SK-N-MC (cell line): ENCODE results near the gene FZD1.
"Not testable (repeated sequence)": the region's sequence is repeated elsewhere in the genome, so short reads cannot be mapped to it uniquely, and the experiment has no call there.

Source experiments
- DNase-seq: peaks from one replicate; pipeline ENCODE4 v3.0.0-alpha.2; 2011; ENCODE audit warnings: low read depth, low spot score
- H3K27ac ChIP-seq: fragments of 200-600 bp; sonication (generic); 2 replicates; pipeline ENCODE4 v1.5.1; 2016; ENCODE audit warnings: mixed run types
- H3K36me3 ChIP-seq: fragments of 200-600 bp; sonication (generic); 2 replicates; pipeline ENCODE4 v1.6.1; 2017; ENCODE audit warnings: antibody characterized with exemption, low read length, mixed read lengths; ENCODE audit not compliant: insufficient read depth
- H3K4me3 ChIP-seq: fragments of 200-600 bp; sonication (generic); 2 replicates; pipeline ENCODE4 v1.5.1; 2016
- H3K9ac ChIP-seq: fragments of 200-600 bp; sonication (generic); 2 replicates; pipeline ENCODE4 v1.8.0; 2017; ENCODE audit warnings: mixed run types, mixed read lengths; ENCODE audit not compliant: insufficient read length
- H3K9me3 ChIP-seq: fragments of 200-600 bp; sonication (generic); 2 replicates; pipeline ENCODE4 v1.6.1; 2017; ENCODE audit warnings: low read depth, mild to moderate bottlenecking, antibody characterized with exemption, low read length, moderate library complexity, mixed read lengths
- EZH2 ChIP-seq: fragments of 200-600 bp; sonication (generic); IDR thresholded peaks from one replicate; pipeline ENCODE4 v1.6.1; 2017; ENCODE audit warnings: antibody characterized with exemption
- FOXP2 ChIP-seq: optimal IDR thresholded peaks from 2 replicates; pipeline ENCODE3; 2011; ENCODE audit warnings: mild to moderate bottlenecking, moderate library complexity; ENCODE audit not compliant: insufficient read depth; ENCODE audit errors: extremely low read length, control extremely low read depth
- POLR2AphosphoS5 ChIP-seq: IDR thresholded peaks from 2 replicates; pipeline ENCODE4 v1.6.1; 2012; ENCODE audit warnings: mild to moderate bottlenecking, low read depth, low read length, borderline replicate concordance

FZD1 gene

DNA sequence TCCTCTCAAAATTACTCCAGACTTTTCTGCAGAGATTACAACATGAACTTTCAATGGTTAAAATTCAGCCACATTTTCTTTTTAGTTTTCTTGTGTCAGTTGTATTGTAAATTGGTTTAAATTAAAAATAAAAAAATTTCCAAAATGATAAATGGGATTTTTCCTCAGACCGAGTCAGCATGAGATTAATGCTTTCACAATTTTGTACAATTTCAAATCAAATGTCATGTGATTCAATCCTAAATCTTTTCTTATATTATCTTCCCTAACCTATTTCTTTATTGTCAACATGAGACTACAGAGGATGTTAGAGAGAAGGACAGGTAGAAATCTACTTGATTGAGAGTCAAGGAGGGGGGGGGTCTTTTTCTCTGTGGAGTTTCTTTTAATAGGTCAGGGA lies 33.7 kb downstream of the FZD1 start:
- Histone ChIP-seq H3K9ac (no peak overlapping the region), H3K27ac (no peak overlapping the region), H3K9me3 (no peaks in the 10 kb centered on the region), H3K36me3 (no peaks in the 10 kb centered on the region), H3K4me3 (no peak overlapping the region)
- TF ChIP-seq POLR2AphosphoS5 = no peak
- TF ChIP-seq EZH2 = no peak
- TF ChIP-seq FOXP2 = no peak
- DNase-seq = no peak

DNA sequence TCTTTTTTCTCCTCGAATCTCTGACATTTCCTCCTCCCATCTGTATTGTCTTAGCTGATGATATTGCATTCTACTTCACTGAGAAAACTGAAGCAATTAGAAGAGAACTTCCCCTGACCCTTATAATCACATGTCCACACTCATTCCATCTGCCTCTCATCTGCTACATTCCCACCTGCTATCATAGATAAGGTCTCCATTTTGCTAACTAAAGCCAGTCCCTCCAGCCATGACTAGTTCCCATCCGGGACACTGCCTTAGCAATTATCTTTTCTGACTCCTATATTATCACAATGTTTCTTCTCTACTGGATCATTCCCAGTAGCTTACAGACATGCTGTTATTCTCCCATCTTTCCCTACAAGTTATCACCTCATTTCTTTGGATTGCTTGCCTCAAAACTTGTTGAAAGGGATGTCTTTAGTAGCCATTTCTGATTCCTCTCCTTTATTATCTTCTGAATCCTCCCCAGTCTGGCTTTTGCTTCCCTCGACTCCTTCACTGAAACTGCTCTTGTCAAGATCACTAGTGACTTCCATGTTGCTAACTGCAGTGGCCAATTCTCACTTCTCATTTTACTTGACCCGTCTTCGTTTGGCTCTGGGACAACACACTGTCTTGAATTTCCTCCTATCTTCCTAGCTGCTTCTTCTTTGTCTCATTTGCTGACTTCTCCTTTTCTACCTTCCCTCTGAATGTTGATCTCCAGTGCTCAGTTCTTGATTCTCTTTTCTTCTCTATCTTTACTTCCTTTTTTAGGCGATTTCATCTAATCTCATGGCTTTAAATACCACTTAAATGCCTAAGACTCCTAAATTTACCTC lies 35.9 kb downstream of the FZD1 start:
- no peak overlapping the region for H3K9ac ChIP-seq
- TF ChIP-seq POLR2AphosphoS5 (no peak), EZH2 (no peak), FOXP2 (no peak)
- H3K36me3 ChIP-seq = no peaks in the 10 kb centered on the region
- no peak for DNase-seq
- H3K27ac ChIP-seq = no peak overlapping the region
- H3K4me3 ChIP-seq = no peak overlapping the region
- no peaks in the 10 kb centered on the region for H3K9me3 ChIP-seq

DNA sequence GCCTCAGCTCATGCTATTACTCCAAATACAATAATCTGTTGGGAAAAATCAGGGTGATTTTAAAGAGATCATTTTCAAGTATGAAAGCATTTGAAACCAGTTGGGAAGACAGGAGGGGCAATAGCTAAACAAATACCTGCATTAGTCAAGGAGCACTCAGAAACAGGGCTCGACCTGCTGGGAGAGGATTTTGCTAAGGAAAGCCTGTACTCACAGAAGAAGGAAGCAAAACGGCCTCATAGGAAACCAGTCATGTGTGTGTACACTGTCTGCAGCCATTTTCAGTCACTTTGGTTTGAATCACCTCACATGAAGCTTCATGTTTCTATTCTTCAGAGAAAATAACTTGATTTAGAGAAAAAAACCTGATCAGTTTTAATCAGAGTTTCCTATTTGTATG lies 38.6 kb downstream of the FZD1 start:
- Histone ChIP-seq H3K27ac (no peak overlapping the region), H3K4me3 (no peak overlapping the region), H3K9me3 (no peaks in the 10 kb centered on the region), H3K9ac (no peak overlapping the region), H3K36me3 (no peaks in the 10 kb centered on the region)
- no peak for TF ChIP-seq FOXP2
- TF ChIP-seq POLR2AphosphoS5 = no peak
- TF ChIP-seq EZH2 = no peak
- no peak for DNase-seq

DNA sequence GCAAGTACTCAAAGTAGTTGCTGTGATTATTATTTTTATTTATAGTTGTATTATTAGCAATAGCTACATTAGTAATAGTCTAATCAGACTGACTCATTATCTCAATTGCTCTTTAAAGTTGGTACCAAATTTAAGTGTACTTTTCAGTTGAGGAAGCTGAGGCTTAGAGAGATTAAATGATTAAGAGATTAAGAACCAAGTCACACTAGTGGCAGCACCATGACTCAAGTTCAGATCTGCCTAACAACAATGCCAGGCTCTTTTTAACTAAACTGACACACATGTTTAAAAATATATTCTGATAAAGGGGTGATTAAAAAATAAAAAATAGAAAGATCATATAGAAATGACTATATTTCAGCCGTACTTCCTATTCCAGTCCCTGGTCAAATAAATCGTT lies 42.0 kb downstream of the FZD1 start:
- Histone ChIP-seq H3K9me3 (no peaks in the 10 kb centered on the region), H3K27ac (no peak overlapping the region), H3K36me3 (no peaks in the 10 kb centered on the region), H3K9ac (no peak overlapping the region), H3K4me3 (no peak overlapping the region)
- DNase-seq = no peak
- TF ChIP-seq POLR2AphosphoS5 = no peak
- TF ChIP-seq EZH2 = no peak
- no peak for TF ChIP-seq FOXP2

GRCh38 chr7:91307467-91307866 lies 43.2 kb downstream of the FZD1 start:
- H3K36me3 ChIP-seq = no peaks in the 10 kb centered on the region
- H3K9me3 ChIP-seq = no peaks in the 10 kb centered on the region
- TF ChIP-seq FOXP2 (no peak), EZH2 (no peak), POLR2AphosphoS5 (no peak)
- no peak for DNase-seq
- no peak overlapping the region for H3K4me3 ChIP-seq
- H3K27ac ChIP-seq = no peak overlapping the region
- H3K9ac ChIP-seq = no peak overlapping the region

GRCh38 chr7:91308191-91308590 lies 44.0 kb downstream of the FZD1 start:
- H3K27ac ChIP-seq, H3K9ac ChIP-seq, H3K4me3 ChIP-seq, H3K9me3 ChIP-seq, H3K36me3 ChIP-seq, DNase-seq: not testable (repeated sequence)

- H3K9me3 ChIP-seq = no peaks in the 10 kb centered on the region
- DNase-seq = no peak
- no peak overlapping the region for H3K9ac ChIP-seq
- no peak for TF ChIP-seq FOXP2
- no peak for TF ChIP-seq EZH2
- no peak for TF ChIP-seq POLR2AphosphoS5
- H3K4me3 ChIP-seq = no peak overlapping the region
- no peaks in the 10 kb centered on the region for H3K36me3 ChIP-seq
- no peak overlapping the region for H3K27ac ChIP-seq
These were observed 46.7 kb downstream of the FZD1 start for GRCh38 chr7:91310830-91311460.

DNA sequence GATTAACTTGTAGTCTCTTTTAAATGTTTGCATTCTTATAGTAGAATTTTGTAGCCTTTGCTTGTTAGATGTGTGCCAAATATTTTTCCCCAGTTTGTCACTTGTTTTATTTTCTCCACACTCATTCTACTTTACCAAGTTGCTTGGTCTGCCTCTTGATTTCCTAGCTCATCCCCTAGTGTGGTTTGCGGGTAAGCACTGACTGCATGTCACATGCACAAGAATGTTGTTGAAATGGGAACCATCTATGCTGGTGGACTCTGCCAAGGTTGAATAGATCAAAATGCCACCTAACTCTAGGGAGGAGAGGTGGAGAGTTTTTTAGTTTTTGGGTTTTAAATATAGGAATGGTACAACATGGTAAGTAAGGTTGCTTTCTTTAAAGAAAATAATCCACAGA lies 47.6 kb downstream of the FZD1 start:
- no peak for DNase-seq
- TF ChIP-seq FOXP2 = no peak
- TF ChIP-seq POLR2AphosphoS5 = no peak
- TF ChIP-seq EZH2 = no peak
- Histone ChIP-seq H3K27ac (no peak overlapping the region), H3K9me3 (no peaks in the 10 kb centered on the region), H3K9ac (no peak overlapping the region), H3K4me3 (no peak overlapping the region), H3K36me3 (no peaks in the 10 kb centered on the region)

GRCh38 chr7:91313113-91313512 lies 48.9 kb downstream of the FZD1 start:
- H3K36me3 ChIP-seq = no peaks in the 10 kb centered on the region
- H3K27ac ChIP-seq = no peak overlapping the region
- no peak overlapping the region for H3K9ac ChIP-seq
- H3K9me3 ChIP-seq = no peaks in the 10 kb centered on the region
- TF ChIP-seq FOXP2 (no peak), POLR2AphosphoS5 (no peak), EZH2 (no peak)
- no peak overlapping the region for H3K4me3 ChIP-seq
- DNase-seq = no peak
